Measurements from ENCODE around the gene SMPD4. TPM values are rescaled to one million over a fixed set of nuclear protein-coding genes. Genes with fewer than 3 reads are reported as not detected.
A peak's percentile ranks its signal among the peaks of the same experiment; 100 is the strongest.
"Not testable (repeated sequence)": the region's sequence is repeated elsewhere in the genome, so short reads cannot be mapped to it uniquely, and the experiment has no call there.

The SMPD4 gene
- total and polyA plus RNA-seq, 2 experiments from 2014 or later = 28.1 to 47.9 TPM

GRCh38 chr2:130155956-130156623, 25.3 kb downstream of the SMPD4 start:
- not testable (repeated sequence) for H4K20me1 ChIP-seq (ENCODE audit: insufficient read depth, poor library complexity, severe bottlenecking); H3K9me2 ChIP-seq (replicated peaks; ENCODE audit: insufficient read depth); H3K4me2 ChIP-seq; H3K36me3 ChIP-seq (replicated peaks; ENCODE audit: insufficient read depth, low read depth); H3K4me1 ChIP-seq (ENCODE audit: insufficient read depth); H2AFZ ChIP-seq; H3K79me2 ChIP-seq; H3K27ac ChIP-seq; H3K4me3 ChIP-seq; H3K27me3 ChIP-seq; H3K9me3 ChIP-seq (ENCODE audit: low read depth)
- DNase-seq (ENCODE audit: low spot score) = peak; percentile 71
- peak; percentile 44 for TF ChIP-seq CTCF (IDR thresholded peaks at IDR 0.05; ENCODE audit: poor library complexity)
- WGBS (ENCODE audit: low lambda C conversion rate, missing lambda C conversion rate) = 70% methylated on average over 16 of the region's 16 CpGs

GRCh38 chr2:130154773-130155765, 26.3 kb downstream of the SMPD4 start:
- Histone ChIP-seq H4K20me1 (ENCODE audit: insufficient read depth, poor library complexity, severe bottlenecking) (no peaks in the 10 kb centered on the region), H3K9me2 (replicated peaks; ENCODE audit: insufficient read depth) (no peaks in the 10 kb centered on the region), H3K36me3 (replicated peaks; ENCODE audit: insufficient read depth, low read depth) (no peaks in the 10 kb centered on the region), H3K4me1 (ENCODE audit: insufficient read depth) (no peaks in the 10 kb centered on the region), H3K79me2 (no peaks in the 10 kb centered on the region), H3K4me3 (no peak overlapping the region), H3K9me3 (ENCODE audit: low read depth) (no peaks in the 10 kb centered on the region), H3K27ac (no peak overlapping the region), H2AFZ (no peak overlapping the region), H3K27me3 (no peaks in the 10 kb centered on the region), H3K4me2 (no peak overlapping the region)
- DNase-seq (ENCODE audit: low spot score) = no peak
- TF ChIP-seq CTCF (IDR thresholded peaks at IDR 0.05; ENCODE audit: poor library complexity) (no peak), EZH2phosphoT487 (IDR thresholded peaks at IDR 0.05; ENCODE audit: low read depth, severe bottlenecking, unreplicated experiment) (no peak), EZH2 (IDR thresholded peaks at IDR 0.05; ENCODE audit: borderline replicate concordance) (no peak)
- 98% methylated on average over 28 of the region's 29 CpGs for WGBS (ENCODE audit: low lambda C conversion rate, missing lambda C conversion rate)

- H3K9me2 ChIP-seq (replicated peaks; ENCODE audit: insufficient read depth); H3K9me3 ChIP-seq (ENCODE audit: low read depth); H3K36me3 ChIP-seq (replicated peaks; ENCODE audit: insufficient read depth, low read depth); H3K27me3 ChIP-seq; H4K20me1 ChIP-seq (ENCODE audit: insufficient read depth, poor library complexity, severe bottlenecking); H3K4me3 ChIP-seq; H3K79me2 ChIP-seq; H2AFZ ChIP-seq; H3K4me1 ChIP-seq (ENCODE audit: insufficient read depth); DNase-seq (ENCODE audit: low spot score); H3K27ac ChIP-seq; H3K4me2 ChIP-seq: not testable (repeated sequence)
- 92% methylated on average over 8 of the region's 8 CpGs for WGBS (ENCODE audit: low lambda C conversion rate, missing lambda C conversion rate)
Observed at GRCh38 chr2:130154423-130154770, 27.0 kb downstream of the SMPD4 start.

- not testable (repeated sequence) for H3K4me2 ChIP-seq; H3K4me3 ChIP-seq; H4K20me1 ChIP-seq (ENCODE audit: insufficient read depth, poor library complexity, severe bottlenecking); H3K27ac ChIP-seq; H3K36me3 ChIP-seq (replicated peaks; ENCODE audit: insufficient read depth, low read depth); H2AFZ ChIP-seq; H3K27me3 ChIP-seq; H3K79me2 ChIP-seq; H3K9me2 ChIP-seq (replicated peaks; ENCODE audit: insufficient read depth); H3K4me1 ChIP-seq (ENCODE audit: insufficient read depth); H3K9me3 ChIP-seq (ENCODE audit: low read depth); DNase-seq (ENCODE audit: low spot score)
- WGBS (ENCODE audit: low lambda C conversion rate, missing lambda C conversion rate) = 97% methylated on average over 22 of the region's 23 CpGs
Observed at GRCh38 chr2:130153721-130154422, 27.5 kb downstream of the SMPD4 start.

Data from hepatocyte (in vitro differentiated cells).